GM19463 (cell line): Measurements from ENCODE around the gene DNAH9.

Experiments
- ATAC-seq: cut with Tn5 transposase; IDR thresholded peaks from one replicate; pipeline ENCODE4 v1.9.1; 2021; ENCODE audit warnings: mild to moderate bottlenecking, moderate library complexity; ENCODE audit not compliant: unreplicated experiment

DNAH9 gene

DNA sequence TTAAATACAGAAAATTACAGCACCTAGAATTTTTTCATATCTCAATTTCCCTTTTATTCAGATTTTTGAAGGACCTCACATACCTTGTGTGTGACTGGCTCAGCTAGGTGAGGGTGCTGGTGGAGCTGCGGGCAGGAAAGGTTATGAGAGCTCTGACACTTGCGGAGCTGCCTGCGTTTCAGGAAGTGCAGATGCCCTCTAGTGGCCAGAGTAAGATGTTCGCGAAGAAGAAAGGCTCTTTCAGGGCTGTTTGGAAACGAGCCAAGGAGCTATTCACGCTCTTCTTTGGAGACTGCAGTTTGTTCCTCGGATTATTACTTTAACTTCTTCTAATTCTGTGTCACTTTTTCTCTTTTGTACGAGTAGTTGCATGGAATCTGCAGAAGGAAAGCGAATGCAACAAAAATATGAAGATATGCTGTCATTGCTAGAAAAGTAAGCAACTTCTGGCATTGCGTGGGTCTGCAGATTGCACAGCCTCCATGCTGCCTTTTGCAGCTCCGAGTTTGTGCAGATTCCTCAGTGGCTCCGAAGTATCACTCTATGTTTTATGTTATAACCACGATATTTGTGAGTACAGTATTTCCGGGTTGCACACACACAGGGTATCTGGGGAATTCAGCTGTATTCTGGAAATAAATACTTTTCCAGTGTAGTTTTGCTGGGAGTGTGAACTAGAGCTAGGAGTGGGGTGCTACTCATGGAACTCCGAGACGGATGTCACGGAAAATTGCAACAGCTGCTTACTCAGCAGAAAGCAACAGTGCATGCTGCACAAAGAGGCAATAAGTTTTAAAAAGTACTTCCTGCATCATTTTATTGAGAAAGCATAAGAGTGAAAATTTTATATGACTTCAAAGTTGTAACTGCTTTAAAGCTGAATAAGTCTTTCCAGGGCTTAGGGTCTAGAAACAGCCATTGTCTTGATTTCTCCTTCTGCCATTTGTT, 46.3 kb downstream of the DNAH9 start:
- ATAC-seq, result no peak

DNA sequence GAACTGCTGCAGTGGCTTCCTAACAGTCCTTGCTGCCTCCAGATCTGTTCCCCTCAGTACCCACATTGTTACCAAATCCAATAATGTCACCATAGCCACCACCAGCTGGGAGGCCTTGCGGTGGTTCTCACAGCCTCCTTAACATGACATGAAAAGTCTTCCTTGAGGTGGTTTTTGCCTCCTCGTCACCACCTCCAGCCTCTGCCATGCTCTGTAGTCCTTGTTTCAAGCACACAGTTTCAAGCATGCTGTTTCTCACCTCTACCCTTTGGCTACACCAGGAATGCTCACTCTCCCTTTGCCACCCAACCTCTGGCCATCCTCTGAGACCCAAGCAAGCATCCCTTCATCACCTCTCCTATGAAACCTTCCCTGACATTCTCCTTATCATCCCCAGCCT, 47.2 kb downstream of the DNAH9 start:
- ATAC-seq, result no peak

DNA sequence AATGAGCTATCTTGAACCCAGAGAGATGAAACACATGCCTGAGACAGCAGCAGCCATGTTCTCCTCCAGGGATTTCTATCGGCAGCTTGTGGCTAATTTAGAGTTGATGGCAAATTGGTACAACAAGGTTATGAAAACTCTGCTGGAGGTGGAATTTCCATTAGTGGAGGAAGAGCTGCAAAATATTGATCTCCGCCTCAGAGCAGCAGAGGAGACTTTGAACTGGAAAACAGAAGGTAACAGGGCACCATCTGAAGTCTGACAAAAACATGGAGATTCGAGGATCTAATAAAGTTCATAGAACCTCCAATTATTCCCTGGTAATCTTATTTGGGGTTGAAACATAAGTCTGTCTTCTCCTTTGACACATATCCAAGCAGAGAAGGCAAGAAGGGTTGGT, 52.8 kb downstream of the DNAH9 start:
- ATAC-seq, result no peak

DNA sequence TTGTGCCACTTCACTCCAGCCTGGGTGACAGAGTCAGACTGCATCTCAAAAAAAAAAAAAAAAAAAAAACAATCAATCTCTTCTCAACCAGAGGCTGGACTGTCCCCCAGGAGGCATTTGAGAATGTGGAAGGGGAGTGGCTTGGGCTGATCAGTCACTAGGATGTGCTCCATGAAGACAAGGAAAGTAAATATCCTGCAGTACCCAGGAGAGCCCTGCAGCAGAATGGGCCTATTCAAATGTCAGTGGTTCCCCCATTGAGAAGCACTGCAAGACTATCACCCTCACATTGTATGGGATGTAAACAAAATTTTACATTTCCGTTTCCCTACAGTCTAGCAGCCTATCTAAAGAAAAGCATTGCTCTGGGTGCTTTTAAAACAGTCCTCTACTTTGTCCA, 70.3 kb downstream of the DNAH9 start:
- no peak for ATAC-seq

DNA sequence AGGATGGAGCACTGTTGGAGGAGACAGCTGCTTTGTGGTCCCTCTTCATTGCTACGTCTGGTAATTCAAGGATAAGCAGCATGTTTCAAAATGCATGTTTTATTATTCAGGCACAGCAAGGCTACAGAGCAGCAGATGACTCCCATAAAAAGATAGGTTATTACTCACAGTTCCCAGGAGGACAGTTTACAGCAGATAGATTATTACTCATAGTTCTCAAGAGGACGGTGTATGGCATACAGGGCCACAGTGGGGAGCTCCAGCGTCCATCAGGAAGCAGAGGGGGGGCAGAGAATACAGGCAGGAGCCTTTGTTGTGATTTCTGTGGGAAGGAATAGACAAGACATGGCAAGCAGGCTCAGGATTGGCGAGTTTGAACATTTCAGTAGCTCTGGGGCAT, 72.9 kb downstream of the DNAH9 start:
- no peak for ATAC-seq

DNA sequence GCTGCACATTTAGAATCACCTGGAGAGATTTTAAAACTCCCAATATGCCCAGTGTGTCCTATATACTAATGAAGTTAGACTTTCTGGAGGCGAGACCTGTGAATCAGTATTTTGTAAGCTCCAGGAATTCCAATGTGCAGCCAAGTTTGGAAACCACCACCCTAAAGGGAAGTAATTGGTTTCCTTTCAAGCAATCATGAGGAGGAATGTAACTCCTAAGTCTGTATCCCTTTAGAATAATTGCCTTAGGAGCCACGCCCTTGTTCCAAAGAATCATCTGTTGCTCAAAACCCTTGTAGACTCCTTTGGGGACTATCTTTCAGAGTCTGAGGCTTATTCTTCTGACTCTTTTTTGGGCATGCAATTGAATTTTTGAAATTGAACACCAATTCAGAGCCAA, 84.4 kb downstream of the DNAH9 start:
- ATAC-seq, result no peak

DNA sequence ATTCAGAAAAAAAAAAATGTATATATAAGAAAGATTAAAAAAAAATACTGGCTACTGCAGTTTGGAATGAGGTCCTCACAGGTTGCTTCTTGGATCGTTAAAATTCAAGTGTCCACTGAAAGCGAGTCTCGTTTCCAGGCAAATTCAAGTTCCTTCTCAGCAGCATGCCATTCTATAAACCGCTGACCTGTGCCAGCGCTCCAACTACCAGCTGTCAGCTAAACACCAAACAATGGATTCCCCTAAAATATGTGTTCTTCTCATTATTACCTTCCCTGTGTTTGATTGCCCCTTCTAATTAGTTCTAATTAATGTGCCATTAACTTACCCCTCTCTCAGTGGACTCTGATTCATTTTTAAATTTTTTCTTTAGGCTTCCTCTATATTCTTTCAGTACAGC, 92.4 kb downstream of the DNAH9 start:
- ATAC-seq, result no peak

DNA sequence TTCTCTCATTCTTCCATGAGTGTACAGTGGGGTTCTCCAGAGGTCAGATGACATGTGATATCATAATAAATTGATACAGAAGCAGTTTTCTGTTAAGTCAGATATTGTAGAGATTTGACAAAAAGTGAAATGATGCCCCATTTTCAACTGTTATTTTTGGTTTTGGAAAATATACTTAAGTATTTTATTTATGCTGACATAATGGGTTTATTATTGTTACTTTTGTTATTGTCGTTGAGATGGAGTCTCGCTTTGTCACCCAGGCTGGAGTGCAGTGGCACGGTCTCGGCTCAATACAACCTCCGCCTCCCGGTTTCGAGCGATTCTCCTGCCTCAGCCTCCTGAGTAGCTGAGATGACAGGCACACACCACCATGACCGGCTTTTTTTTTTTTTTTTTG, 94.4 kb downstream of the DNAH9 start:
- no peak for ATAC-seq

DNA sequence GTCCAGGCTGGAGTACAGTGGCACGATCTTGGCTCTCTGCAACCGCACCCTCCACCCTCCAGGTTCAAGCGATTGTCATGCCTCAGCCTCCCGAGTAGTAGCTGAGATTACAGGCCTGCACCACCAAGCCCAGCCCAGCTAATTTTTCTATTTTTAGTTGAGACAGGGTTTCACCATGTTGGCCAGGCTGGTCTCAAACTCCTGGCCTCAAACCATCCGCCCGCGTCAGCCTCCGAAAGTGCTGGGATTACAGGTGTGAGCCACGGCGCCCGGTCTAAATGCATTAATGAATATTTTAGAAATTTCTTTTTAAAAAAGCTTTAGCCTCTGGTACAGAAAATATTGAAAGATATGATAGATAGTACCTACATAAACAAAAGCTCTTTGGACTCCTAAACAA, 95.0 kb downstream of the DNAH9 start:
- ATAC-seq, result no peak

DNA sequence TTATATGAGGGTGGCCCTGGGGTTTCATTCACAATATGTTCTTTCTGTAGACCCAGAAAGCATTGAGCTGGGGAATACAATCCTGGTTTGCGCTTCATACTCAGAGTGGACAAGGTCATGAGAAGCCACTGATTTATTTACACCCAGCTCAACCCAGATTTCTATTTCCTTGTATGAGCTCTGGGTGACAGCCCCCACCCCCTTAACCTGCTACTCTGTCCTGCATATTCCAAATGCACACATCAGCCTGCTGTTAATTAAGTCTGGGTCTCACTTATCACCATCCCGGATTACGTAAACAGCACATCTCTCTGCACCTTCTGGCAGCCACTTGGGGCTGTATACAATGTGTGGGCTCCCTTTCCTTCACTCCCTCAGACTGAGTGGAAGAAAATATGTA, 102.4 kb downstream of the DNAH9 start:
- ATAC-seq, result no peak

DNA sequence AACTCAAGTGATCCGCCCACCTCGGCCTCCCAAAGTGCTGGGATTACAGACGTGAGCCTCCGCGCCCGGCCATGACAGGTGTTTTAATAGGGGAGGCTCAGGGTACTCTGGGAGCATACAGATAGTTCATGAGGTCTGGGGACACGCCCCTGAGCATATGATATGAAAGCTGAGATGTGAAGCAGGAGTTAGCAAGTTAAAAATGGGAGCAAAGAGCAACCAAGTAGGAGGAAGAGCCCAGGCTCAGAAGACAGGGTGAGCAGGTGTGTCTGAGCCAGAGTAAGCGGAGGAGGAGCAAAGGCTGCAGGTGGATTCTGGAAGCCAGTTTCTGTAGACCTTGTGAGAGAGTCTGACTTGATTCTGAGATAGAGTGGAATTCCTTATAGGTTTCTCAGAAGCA, 103.6 kb downstream of the DNAH9 start:
- ATAC-seq, result no peak

DNA sequence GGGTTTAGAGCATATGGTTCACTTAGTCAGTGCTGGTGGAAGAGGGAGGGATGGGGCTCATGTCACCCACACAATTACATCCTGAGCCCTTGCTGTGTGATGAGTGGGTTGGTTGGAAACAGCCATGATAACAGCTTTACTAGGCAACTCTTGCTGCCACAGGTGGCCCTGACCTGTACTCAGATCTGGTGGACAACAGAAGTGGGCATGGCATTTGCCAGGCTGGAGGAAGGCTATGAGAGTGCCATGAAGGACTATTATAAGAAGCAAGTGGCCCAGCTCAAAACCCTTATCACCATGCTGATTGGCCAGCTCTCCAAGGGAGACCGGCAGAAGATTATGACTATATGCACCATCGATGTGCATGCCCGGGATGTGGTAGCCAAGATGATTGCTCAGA, 105.8 kb downstream of the DNAH9 start:
- ATAC-seq, result no peak

DNA sequence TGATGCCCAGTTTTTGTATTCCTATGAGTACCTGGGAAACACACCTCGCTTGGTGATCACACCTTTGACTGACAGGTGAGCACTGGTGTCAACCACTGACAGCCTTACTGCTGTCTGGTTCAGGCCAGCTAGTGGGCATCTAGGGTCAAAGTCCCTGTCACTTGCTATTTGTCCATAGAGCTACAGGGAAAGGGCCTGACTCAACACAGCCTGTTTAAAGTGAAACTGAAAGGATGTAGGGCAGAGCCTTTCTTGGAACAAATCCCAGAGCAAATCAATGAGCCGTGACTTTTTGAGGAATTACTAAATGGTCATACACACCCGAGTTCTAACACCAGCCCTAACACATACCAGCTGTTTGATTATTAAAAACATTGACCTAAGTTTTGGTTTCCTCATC, 106.8 kb downstream of the DNAH9 start:
- ATAC-seq, result no peak

DNA sequence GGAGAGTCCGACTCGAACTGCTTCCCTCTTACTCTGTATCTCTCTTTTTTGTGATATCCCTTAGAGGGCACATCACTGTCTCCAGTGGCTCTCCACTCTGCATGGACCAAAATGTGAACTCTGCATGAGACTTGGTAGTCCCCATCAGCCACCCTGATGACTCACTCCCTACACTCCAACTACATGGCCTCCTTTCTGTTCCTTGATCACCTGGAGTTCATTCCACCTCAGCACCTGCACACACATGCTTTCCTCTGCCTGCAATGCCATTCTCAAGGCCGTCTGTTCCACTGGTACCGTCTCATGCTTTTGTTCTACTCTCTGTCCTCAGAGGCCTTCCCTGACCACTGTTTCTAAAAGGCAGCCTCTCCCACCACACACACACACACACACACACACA, 109.3 kb downstream of the DNAH9 start:
- no peak for ATAC-seq

DNA sequence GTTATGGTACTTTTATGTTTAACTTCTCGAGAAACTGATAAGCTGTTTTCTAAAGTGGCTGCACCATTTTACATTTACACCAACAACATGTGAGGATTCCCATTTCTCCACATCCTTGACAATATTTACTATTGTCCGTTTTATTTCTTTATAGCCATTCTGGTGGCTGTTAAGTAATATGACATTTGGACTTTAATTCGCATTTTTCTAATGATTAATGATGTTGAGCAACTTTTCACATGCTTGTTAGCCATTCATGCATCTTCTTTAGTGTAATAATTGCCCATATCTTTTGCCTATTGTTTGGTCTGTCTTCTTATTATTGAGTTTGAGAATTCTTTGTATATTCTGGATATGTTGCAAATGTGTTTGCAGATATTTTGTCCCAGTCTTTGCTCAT, 114.2 kb downstream of the DNAH9 start:
- ATAC-seq, result no peak

DNA sequence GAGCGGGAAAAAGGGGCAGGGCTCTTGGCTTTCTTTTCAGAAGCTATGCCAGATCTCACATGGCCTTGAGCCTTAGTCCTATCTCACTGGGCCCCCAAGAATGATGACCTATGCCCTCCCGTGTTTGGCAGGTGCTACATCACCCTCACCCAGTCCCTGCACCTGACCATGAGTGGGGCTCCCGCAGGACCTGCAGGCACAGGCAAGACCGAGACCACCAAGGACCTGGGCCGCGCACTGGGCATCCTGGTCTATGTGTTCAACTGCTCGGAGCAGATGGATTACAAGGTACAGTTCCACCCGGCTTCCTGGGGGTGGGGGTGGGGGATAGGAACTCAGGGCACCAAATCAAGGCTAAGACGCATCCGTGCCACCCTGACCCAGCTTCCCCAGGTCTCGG, 120.9 kb downstream of the DNAH9 start:
- no peak for ATAC-seq

DNA sequence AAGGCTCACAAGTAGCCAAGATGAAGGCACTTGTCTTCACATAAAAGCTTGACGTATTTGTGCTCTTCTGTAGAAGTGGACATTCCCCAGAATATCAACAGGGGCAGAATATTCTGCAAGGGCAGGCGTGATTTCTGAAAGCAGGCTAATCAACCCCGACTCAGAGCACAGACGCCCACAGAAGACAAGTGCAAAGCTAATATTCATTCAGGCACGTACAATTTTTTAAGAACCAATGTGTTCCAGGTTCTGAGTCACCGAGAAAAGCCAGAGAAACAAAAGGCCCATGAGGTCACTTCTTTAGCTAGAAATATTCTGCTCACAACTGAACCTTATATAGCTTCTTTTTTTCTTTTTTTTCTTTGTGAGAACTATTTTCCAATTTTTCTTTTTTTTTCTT, 121.6 kb downstream of the DNAH9 start:
- ATAC-seq, result no peak

DNA sequence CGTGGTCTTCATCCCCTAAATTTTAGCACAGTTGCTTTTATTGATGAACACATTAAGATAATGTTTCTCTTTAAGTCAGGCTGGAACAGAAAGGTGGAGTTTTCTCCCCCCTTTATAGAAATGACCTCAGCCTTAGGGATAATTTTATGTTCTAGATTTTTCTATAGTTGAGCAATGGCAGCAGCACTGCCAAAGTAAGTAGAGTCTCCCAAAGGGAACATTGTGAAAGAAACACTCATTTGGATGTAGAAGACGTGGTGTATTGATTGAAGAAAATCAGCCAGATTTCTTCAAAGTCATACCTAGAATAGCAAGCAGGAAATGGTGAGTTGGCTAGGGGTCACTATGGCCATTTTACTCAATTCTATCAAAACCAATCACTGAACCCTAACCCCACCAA, 122.5 kb downstream of the DNAH9 start:
- no peak for ATAC-seq

DNA sequence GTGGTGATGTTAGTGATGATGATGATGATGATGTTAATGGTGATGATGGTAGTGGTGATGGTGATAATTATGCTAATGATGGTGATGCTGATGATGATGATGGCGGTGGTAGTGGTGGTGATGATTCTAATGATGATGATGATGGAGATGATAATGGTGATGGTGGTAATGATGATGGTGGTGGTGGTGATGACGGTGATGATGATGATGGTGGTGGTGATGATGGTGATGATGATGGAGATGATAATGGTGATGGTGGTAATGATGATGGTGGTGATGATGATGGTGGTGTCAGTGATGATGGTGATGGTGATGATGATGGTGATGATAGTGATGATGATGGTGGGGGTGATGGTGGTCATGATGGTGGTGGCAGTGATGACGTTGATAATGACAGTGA, 132.5 kb downstream of the DNAH9 start:
- no peak for ATAC-seq

DNA sequence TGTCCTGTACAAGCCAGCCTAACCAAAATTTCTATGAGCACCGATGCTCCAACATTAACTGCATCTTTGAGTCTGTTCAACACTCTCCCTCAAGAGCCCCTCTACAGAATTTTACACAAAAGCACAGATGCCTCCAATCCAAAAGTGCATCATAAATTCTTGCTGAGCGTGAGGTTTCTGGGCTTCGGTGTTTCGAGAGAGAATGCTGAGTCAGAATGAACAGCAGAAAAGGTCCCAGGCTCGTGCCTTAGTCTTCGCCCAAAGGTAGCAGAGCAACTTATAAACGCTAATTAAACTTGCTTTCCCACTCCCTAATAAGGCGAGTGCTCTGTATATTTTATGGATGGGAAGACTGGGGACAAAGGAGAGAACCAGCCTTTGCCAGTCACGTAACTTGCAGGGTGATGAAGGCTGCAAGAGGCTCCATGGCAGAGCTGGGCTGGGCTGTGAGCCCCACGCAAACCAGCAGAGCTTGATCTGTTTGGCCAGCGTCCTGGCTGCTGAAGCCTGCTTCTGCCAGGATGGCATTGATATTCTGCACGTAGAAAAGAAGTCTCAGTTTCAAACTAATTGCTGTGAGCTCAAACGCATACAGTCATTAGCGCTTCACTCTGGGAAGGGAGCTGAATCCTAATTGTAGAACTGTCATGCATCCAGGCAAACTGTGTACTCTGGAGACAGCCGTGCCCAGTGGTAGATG, 138.5 kb downstream of the DNAH9 start:
- ATAC-seq, result no peak

DNA sequence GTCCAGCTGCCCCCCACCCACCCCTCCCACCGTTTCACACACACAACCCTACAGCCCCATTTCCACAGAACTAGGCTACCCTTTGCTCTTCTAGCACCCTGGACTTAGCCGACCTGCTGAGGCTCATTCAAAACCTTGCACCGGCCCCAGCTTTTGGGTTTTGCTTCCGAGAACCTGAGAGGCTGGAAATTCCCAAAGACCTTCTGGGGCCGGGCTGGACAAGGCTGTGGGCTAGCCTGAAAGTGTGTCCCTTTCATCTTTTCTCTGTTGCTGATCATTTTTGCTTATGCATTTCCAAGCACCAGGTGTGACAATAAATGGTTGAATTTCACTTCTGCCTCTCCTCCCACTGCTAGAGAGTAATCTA, 139.0 kb downstream of the DNAH9 start:
- ATAC-seq, result no peak

DNA sequence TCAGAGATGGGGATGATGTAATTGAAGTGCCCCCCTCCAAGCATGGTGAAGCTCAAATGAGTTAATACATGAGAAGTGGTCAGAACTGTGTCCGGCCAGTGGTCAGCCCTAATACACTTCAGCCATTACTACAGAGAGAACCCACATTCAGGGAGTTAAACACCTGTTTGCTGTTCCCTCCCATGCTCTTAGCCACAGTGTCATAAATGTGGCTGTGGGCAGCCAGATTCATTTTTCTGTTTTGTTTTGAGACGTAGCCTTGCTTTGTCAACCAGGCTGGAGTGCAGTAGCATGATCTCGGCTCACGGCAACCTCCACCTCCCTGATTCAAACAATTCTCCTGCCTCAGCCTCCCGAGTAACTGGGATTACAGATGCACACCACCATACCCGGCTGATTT, 139.9 kb downstream of the DNAH9 start:
- ATAC-seq, result no peak

DNA sequence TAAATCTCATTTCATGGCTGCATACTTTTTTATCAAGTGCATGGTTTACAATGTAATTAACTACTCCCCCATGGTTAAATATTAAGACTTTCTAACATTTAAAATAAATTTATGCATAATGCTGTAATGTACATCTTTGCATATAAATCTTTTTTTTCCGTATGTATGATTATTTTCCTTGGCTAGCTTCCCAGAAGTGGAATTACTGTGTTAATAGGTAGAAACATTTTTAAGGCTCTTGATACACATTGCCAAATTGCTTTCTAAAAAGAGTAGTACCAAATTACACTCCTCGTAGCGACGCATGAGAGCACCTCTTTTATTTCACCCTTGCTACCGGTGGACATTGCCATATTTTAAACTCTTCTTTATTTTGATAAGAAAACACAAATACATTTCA, 141.1 kb downstream of the DNAH9 start:
- ATAC-seq, result no peak
